Astrocyte (in vitro differentiated cells and primary cell): ENCODE measurements around the gene MRPS2.

Source experiments
- CTCF ChIP-seq: IDR thresholded peaks from 2 replicates; pipeline ENCODE4 v1.5.1; 2011; ENCODE audit warnings: low read depth, mild to moderate bottlenecking, inconsistent platforms, low read length, moderate library complexity; ENCODE audit not compliant: insufficient read depth
- EZH2 ChIP-seq: IDR thresholded peaks from 2 replicates; pipeline ENCODE4 v1.6.1; 2012; ENCODE audit warnings: mild to moderate bottlenecking, low read length, inconsistent platforms; ENCODE audit not compliant: insufficient read depth

GRCh38 chr9:135485832-135486231 lies 14.7 kb upstream of the MRPS2 start:
- TF ChIP-seq CTCF = no peak
- TF ChIP-seq EZH2 = no peak
